Motor neuron (in vitro differentiated cells): ENCODE data around the gene BPIFB6. TPM values are rescaled to one million over a fixed set of nuclear protein-coding genes. Genes with fewer than 3 reads are reported as not detected.

Experiments used
- ATAC-seq, 8 experiments: fragments of 200-7000 bp; cut with Tn5 transposase; replicated peaks in 6 of 8; 2 replicates each; pipeline ENCODE4 v1.8.0; 2021; ENCODE audit warnings: mild to moderate bottlenecking in 8 of 8, moderate library complexity in 8 of 8
- H3K27ac ChIP-seq, 2 donors: fragments of 250-450 bp; sonication (Bioruptor Pico); 2 replicates each; pipeline ENCODE4 v1.9.0; 2021; ENCODE audit warnings: antibody characterized with exemption in 2 of 2, mild to moderate bottlenecking in 2 of 2, moderate library complexity in 1 of 2
- H3K4me1 ChIP-seq, 2 donors: fragments of 250-450 bp; sonication (Bioruptor Pico); replicated peaks in 1 of 2; 2 replicates each; pipeline ENCODE4 v1.6.1; 2021; ENCODE audit warnings: antibody characterized with exemption in 2 of 2, mild to moderate bottlenecking in 2 of 2, moderate library complexity in 1 of 2
- H3K4me3 ChIP-seq, 5 donors: fragments of 250-450 bp; sonication (Bioruptor Pico); 2 replicates each; pipeline ENCODE4 v1.9.0; 2021; ENCODE audit warnings: antibody characterized with exemption in 5 of 5, mild to moderate bottlenecking in 5 of 5, moderate library complexity in 4 of 5
- WGBS, 10 experiments: fragments of 450-650 bp; shearing (Covaris generic); methylation state at CpG; one replicate each; pipeline ENCODE4 v1.0.0; 2022; 5-methylcytosine and 5-hydroxymethylcytosine counted together
- in situ Hi-C, 9 experiments: fragments of 400-800 bp; cut with MboI; loops; one replicate each; pipeline ENCODE4 v1.15.0; 2021; ENCODE audit warnings: low sequenced_read_pairs in 9 of 9, low pct_unique_long_range_greater_than_20kb in 2 of 9; ENCODE audit not compliant: unreplicated experiment in 9 of 9
- total RNA-seq, 8 experiments: library from RNA; unstranded; fragments of 300-600 nt; gene quantifications; 2 replicates each; pipeline versions ENCODE4 v1.2.3 to v1.2.4, GENCODE V29; 2022

BPIFB6 gene
- total RNA-seq, 8 experiments from 2014 or later, result not detected

DNA sequence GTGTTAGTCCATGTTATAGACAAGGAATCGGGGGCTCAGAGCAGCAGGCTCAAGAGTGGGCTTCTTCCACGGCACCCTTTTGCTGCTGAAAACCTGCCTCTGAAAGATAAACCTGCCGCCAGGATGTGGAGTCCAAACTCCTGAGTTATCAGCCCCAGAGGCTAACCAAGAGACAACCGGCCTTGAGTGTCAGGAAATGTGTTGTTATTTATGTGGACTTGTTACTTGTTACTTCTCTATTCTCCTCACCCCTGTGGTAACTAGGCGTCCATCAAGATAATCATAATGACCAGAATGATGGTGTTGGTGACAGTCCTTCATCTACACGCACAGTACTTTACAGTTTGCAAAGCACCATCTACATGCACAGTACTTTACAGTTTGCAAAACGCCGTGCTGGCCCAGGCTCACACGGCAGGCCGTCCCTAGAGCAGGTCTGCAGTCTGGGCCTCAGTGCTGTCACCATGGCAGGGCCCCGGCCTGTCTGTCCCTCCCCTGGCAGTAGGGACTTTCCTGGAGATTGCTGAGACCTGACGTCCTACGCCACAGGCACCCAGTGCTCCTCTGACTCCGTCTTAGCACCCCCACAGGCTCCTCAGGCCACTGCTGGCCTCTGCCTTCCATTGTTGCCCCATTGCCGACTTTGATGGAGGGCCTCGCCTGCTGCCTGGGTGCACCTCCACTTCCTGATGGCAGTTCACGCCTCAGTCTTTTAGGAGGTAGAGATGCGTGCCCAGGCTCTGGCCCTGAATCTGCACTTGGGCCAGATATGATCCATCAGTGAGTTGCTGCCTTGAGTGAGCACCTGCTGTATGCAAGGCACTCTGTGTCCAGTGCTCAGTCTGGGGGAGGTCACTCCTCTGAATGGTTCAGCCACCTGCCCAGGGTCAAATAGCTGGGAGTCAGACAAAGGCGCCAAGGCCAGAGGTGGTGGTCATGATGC lies 38.9 kb downstream of the BPIFB6 start:
- in situ Hi-C loops, result loop anchor here in 1 of 9 experiments (25.0 kb wide), 1 partner anchor 158 kb away; no protein-coding TSS in a partner anchor
- H3K4me3 ChIP-seq, result no peak overlapping the region
- no peak for ATAC-seq
- WGBS, 10 experiments, result 39 to 100% (median 79%) methylated on average over 2 to 8 of the region's 19 CpGs; no CpG with 5 or more reads in 3 of the 10 experiments
- no peak overlapping the region for H3K27ac ChIP-seq
- H3K4me1 ChIP-seq, result no peaks in the 10 kb centered on the region

- WGBS, 10 experiments, result 0 to 82% methylated on average over 1 to 4 of the region's 5 CpGs; no CpG with 5 or more reads in 8 of the 10 experiments
- Histone ChIP-seq H3K4me3 (no peak overlapping the region), H3K27ac (no peak overlapping the region), H3K4me1 (no peaks in the 10 kb centered on the region)
- in situ Hi-C loops, result loop anchor here in 1 of 9 experiments (25.0 kb wide), 1 partner anchor 159 kb away; no protein-coding TSS in a partner anchor
- ATAC-seq, result no peak
Observed at GRCh38 chr20:33071198-33071597, 39.8 kb downstream of the BPIFB6 start.

DNA sequence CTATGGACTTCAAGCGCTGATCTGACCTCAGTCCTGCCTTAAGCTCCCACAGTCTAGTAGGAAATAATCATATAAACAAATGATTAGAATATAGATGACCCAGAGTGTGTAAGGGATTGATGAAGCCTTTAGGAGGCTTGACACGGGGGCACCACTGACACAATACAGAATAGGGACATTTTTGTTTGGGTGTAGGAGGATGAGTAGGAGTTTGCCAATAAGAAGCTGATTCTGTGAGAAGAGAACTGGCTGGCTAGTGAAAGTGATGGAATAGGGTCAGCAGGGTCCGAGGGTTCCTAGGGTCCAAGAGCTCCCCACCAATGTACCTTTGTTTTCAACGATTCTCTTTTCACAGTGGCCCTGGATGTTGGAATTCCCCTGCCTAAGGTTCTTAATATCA lies 40.9 kb downstream of the BPIFB6 start:
- in situ Hi-C loops, result loop anchor here in 1 of 9 experiments (25.0 kb wide), 1 partner anchor 160 kb away; no protein-coding TSS in a partner anchor
- ATAC-seq, result no peak
- Histone ChIP-seq H3K4me3 (no peak overlapping the region), H3K27ac (no peak overlapping the region), H3K4me1 (no peaks in the 10 kb centered on the region)
- WGBS, 10 experiments, result 6 to 100% (median 65%) methylated on average over 1 to 3 of the region's 4 CpGs; no CpG with 5 or more reads in 4 of the 10 experiments

GRCh38 chr20:33072813-33073212 lies 41.4 kb downstream of the BPIFB6 start:
- no peak for ATAC-seq
- Histone ChIP-seq H3K27ac (no peak overlapping the region), H3K4me1 (no peaks in the 10 kb centered on the region), H3K4me3 (no peak overlapping the region)
- 20 to 100% (median 80%) methylated on average over 1 to 2 of the region's 2 CpGs; no CpG with 5 or more reads in 5 of the 10 experiments for WGBS, 10 experiments
- in situ Hi-C loops, result loop anchor here in 1 of 9 experiments (25.0 kb wide), 1 partner anchor 161 kb away; no protein-coding TSS in a partner anchor

GRCh38 chr20:33074675-33075074 lies 43.2 kb downstream of the BPIFB6 start:
- no peaks in the 10 kb centered on the region for H3K4me1 ChIP-seq
- no peak overlapping the region for H3K27ac ChIP-seq
- 7 to 73% (median 29%) methylated on average over 1 to 2 of the region's 2 CpGs; no CpG with 5 or more reads in 3 of the 10 experiments for WGBS, 10 experiments
- no peak overlapping the region for H3K4me3 ChIP-seq
- in situ Hi-C loops, result loop anchor here in 1 of 9 experiments (25.0 kb wide), 1 partner anchor 162 kb away; no protein-coding TSS in a partner anchor
- ATAC-seq, result no peak

DNA sequence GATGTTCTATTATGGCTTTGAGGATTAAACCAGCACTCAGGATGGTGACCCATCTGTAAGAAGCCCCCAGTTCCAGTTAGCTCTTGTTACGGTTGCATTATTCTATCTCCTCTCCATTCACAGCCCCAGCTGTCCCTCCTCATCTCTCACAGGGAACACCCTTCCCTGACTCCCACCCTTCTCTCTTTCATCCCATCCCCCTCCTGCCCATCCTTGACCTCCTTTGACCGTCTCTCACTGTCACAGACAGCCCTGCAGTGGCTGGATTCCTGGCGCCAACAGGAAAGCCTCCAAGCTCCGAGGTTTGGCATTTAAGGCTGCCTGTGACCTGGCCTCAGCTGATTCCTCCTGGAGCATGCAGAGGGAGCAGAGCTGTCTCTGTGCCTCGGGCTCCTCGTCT lies 43.8 kb downstream of the BPIFB6 start:
- Histone ChIP-seq H3K4me3 (no peak overlapping the region), H3K4me1 (no peaks in the 10 kb centered on the region), H3K27ac (no peak overlapping the region)
- 0 to 70% (median 57%) methylated on average over 1 to 4 of the region's 6 CpGs; no CpG with 5 or more reads in 5 of the 10 experiments for WGBS, 10 experiments
- ATAC-seq, result no peak
- in situ Hi-C loops, result no loop called here

GRCh38 chr20:33076662-33077372 lies 45.4 kb downstream of the BPIFB6 start:
- in situ Hi-C loops, result no loop called here
- no peak overlapping the region for H3K27ac ChIP-seq
- H3K4me1 ChIP-seq, result no peaks in the 10 kb centered on the region
- ATAC-seq, result peak in 5 of 8 experiments; percentile 20 to 65 (median 28)
- 13 to 100% (median 40%) methylated on average over 1 to 4 of the region's 6 CpGs; no CpG with 5 or more reads in 4 of the 10 experiments for WGBS, 10 experiments
- no peak overlapping the region for H3K4me3 ChIP-seq

DNA sequence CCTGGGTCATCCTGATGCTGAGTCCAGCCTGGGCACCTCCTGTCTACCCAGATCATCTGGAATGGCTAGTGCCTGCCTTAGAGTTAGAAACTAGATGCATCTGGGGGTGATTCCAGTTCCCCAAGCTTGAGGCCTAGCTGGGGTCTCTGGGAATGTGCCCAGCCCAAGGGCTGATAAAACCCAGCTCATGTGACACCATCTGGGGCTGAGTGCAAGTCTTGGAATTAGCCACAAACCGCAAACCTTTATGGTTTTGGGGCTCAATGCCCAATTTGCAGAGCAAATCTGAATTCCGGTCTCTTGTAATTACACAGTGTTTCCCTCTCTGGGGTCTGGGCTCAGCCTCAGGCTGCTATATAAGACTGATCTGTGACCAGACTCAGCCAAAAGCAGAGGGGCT lies 47.8 kb downstream of the BPIFB6 start, which contains the start of gene BPIFB4:
TSS of gene BPIFB4 (plus strand) at position 385 of the 400 bp plus-strand sequence. CDS start 1,884 bp downstream, outside the sequence.
- WGBS, 10 experiments, result 43 to 86% (median 83%) methylated on average over 1 to 2 of the region's 2 CpGs; no CpG with 5 or more reads in 7 of the 10 experiments
- no peak within 1 kb of the TSS for H3K4me3 ChIP-seq
- ATAC-seq, result peak in 2 of 8 experiments; percentile 71 to 87
- no peaks in the 10 kb centered on the region for H3K4me1 ChIP-seq
- H3K27ac ChIP-seq, result no peak within 1 kb of the TSS
- in situ Hi-C loops, result no loop called here

DNA sequence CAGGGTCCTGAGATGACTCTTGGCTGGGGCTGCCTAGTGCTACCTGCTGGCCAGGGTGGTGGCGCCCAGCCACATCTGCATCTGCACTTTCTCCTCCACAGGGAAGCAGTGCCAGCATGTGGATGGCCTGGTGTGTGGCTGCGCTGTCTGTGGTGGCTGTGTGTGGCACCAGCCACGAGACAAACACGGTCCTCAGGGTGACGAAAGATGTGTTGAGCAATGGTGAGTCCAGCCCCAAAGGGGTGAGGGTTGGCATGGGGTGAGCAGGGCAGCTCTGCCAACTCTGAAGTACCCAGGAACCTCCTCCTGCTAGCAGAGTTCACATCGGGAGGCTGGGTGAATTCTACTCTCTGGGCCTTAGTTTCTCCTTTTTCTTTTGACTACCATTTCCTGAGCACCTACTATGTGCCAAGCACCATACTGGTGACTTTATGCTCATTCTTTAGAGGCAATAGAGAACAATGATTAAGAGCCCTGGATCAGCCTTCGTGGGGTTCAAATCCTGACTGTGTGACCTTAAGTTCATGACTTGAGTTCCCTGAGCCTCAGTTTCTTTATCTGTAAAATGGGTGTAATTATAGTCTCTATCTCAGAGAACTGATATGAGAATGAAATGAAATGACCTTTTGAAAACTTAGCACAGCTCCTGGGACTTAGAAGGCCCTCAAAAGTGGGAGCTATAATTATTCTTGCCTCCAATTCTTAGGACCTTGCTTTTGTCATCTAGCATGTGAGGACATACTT lies 50.1 kb downstream of the BPIFB6 start:
- in situ Hi-C loops, result no loop called here
- Histone ChIP-seq H3K27ac (no peak overlapping the region), H3K4me3 (no peak overlapping the region), H3K4me1 (no peaks in the 10 kb centered on the region)
- no peak for ATAC-seq
- WGBS, 10 experiments, result 33 to 86% (median 73%) methylated on average over 1 to 4 of the region's 7 CpGs; no CpG with 5 or more reads in 3 of the 10 experiments

- H3K4me3 ChIP-seq, result no peak overlapping the region
- no peaks in the 10 kb centered on the region for H3K4me1 ChIP-seq
- ATAC-seq, result peak in 1 of 8 experiments; percentile 25
- 0 to 92% (median 37%) methylated on average over 1 to 5 of the region's 6 CpGs; no CpG with 5 or more reads in 3 of the 10 experiments for WGBS, 10 experiments
- in situ Hi-C loops, result no loop called here
- no peak overlapping the region for H3K27ac ChIP-seq
Observed at GRCh38 chr20:33082546-33082945, 51.1 kb downstream of the BPIFB6 start.

DNA sequence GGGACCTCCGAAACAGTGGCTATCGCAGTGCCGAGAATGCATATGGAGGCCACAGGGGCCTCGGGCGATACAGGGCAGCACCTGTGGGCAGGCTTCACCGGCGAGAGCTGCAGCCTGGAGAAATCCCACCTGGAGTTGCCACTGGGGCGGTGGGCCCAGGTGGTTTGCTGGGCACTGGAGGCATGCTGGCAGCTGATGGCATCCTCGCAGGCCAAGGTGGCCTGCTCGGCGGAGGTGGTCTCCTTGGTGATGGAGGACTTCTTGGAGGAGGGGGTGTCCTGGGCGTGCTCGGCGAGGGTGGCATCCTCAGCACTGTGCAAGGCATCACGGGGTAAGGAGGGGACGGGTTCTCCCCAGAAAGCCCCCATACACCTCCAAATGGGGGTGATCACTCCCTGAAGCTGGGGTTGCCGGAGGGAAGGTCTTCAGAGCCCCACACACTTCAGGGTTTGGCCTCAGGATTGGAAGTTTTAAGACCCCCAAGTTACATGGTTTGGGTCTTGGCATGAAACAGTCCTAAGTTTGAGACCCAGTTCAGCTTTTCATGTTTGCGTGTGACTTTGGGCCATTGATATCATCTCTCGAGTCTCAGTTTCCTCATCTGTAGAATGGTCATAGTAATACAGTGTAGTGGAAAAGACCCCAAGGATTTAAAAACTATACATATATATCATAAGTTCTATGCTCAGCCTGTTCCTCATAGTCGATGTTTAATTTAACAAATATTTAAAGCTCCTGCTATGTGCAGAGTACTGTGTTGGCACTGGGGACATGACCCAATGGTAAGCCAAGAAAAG lies 52.3 kb downstream of the BPIFB6 start:
- no peak overlapping the region for H3K27ac ChIP-seq
- whole genome bisulfite sequencing, 10 experiments, result 14 to 90% (median 50%) methylated on average over 1 to 13 of the region's 20 CpGs; no CpG with 5 or more reads in 1 of the 10 experiments
- in situ Hi-C loops, result no loop called here
- H3K4me1 ChIP-seq, result no peaks in the 10 kb centered on the region
- no peak for ATAC-seq
- H3K4me3 ChIP-seq, result no peak overlapping the region
